GM12878 (cell line): ENCODE results near the gene GSTA4. TPM values are rescaled to one million over a fixed set of nuclear protein-coding genes. Genes with fewer than 3 reads are reported as not detected.

Source experiments
- ATAC-seq: fragments of 200-7000 bp; cut with Tn5 transposase; 3 replicates; pipeline ENCODE4 v1.9.1; 2020; ENCODE audit warnings: mild to moderate bottlenecking, moderate library complexity
- BruUV-seq: library from RNA; stranded (reverse); fragments of 400-500 nt; replicated peaks from 2 replicates; lab custom pipeline; 2021; lab: Mats Ljungman, UMichigan
- CTCF ChIA-PET: fragments of 300-600 bp; sonication (Branson Sonifier 250); formaldehyde crosslinking; extraction: SDS; loops from one replicate; lab custom pipeline; 2021; ENCODE audit warnings: inconsistent platforms; lab: Yijun Ruan, JAX
- POLR2A ChIA-PET: fragments of 350-600 bp; formaldehyde crosslinking; extraction: SDS; loops from one replicate; lab custom pipeline; 2021; ENCODE audit warnings: inconsistent platforms; lab: Charles Lee
- RAD21 ChIA-PET: fragments of 300-600 bp; sonication (Branson Sonifier 250); formaldehyde crosslinking; loops from one replicate; lab custom pipeline; 2023; ENCODE audit warnings: antibody characterized with exemption; ENCODE audit not compliant: unreplicated experiment; lab: Charles Lee
- SMC1A ChIA-PET: fragments of 300-600 bp; sonication (Branson Sonifier 250); formaldehyde crosslinking; loops from one replicate; lab custom pipeline; 2023; ENCODE audit not compliant: unreplicated experiment, uncharacterized antibody; lab: Charles Lee
- DNase-seq: peaks from one replicate; pipeline ENCODE4 v3.0.0-alpha.2; 2011; ENCODE audit warnings: low read depth, low spot score
- FAIRE-seq: peaks from 3 replicates; lab custom pipeline; 2011; peaks lifted over from hg19 to GRCh38; lab: Jason Lieb, UNC
- H2AFZ ChIP-seq: 2 replicates; pipeline ENCODE4 v1.6.0; 2011; ENCODE audit warnings: low read depth, low read length, control low read depth; ENCODE audit not compliant: control insufficient read depth
- H3K27ac ChIP-seq: 2 replicates; pipeline ENCODE4 v1.5.1; 2011; ENCODE audit warnings: control low read depth; ENCODE audit not compliant: control insufficient read depth, insufficient read depth
- H3K27me3 ChIP-seq, 2 experiments: replicated peaks in 1 of 2; 2 replicates each; pipeline versions ENCODE4 v1.6.0 to v1.6.1; 2011; ENCODE audit warnings: low read length in 1 of 2; ENCODE audit not compliant: control insufficient read depth in 2 of 2, insufficient read depth in 2 of 2
- H3K36me3 ChIP-seq, 2 experiments: 2 replicates each; pipeline ENCODE4 v1.5.1; 2011; ENCODE audit warnings: low read length in 1 of 2; ENCODE audit not compliant: control insufficient read depth in 2 of 2, insufficient read depth in 2 of 2
- H3K4me1 ChIP-seq: 2 replicates; pipeline ENCODE4 v1.6.1; 2011; ENCODE audit warnings: mild to moderate bottlenecking, low read length, moderate library complexity, mixed read lengths; ENCODE audit not compliant: control insufficient read depth, insufficient read depth
- H3K4me2 ChIP-seq: 2 replicates; pipeline ENCODE4 v1.6.0; 2011; ENCODE audit warnings: control low read depth; ENCODE audit not compliant: control insufficient read depth, insufficient read depth
- H3K4me3 ChIP-seq: fragments of 200-600 bp; sonication (generic); 2 replicates; pipeline ENCODE4 v1.5.1; 2016
- H3K79me2 ChIP-seq: 2 replicates; pipeline ENCODE4 v1.6.0; 2011; ENCODE audit warnings: low read length; ENCODE audit not compliant: control insufficient read depth, insufficient read depth
- H3K9ac ChIP-seq: 2 replicates; pipeline ENCODE4 v1.8.0; 2011; ENCODE audit warnings: low read length, control low read depth, mixed read lengths; ENCODE audit not compliant: control insufficient read depth, insufficient read depth
- H3K9me3 ChIP-seq: replicated peaks from 3 replicates; pipeline ENCODE4 v1.5.1; 2011; ENCODE audit warnings: mild to moderate bottlenecking, low read length; ENCODE audit not compliant: control insufficient read depth, insufficient read depth
- H4K20me1 ChIP-seq: 2 replicates; pipeline ENCODE4 v1.6.0; 2011; ENCODE audit not compliant: control insufficient read depth, insufficient read depth
- ATF3 ChIP-seq: IDR thresholded peaks from 2 replicates; pipeline ENCODE4 v1.6.1; 2011; ENCODE audit warnings: low read depth, mild to moderate bottlenecking, low read length, moderate library complexity, borderline replicate concordance; ENCODE audit errors: extremely low read depth
- CUX1 ChIP-seq: IDR thresholded peaks from 2 replicates; pipeline ENCODE4 v1.6.1; 2012; ENCODE audit warnings: improper control_type of control experiment, low read depth, low read length; ENCODE audit not compliant: insufficient replicate concordance
- NR2F1 ChIP-seq: fragments of 450-650 bp; conservative IDR thresholded peaks from 2 replicates; pipeline ENCODE4 v1.6.1; 2017; ENCODE audit warnings: mild to moderate bottlenecking
- TCF7 ChIP-seq: IDR thresholded peaks from 2 replicates; pipeline ENCODE4 v1.6.1; 2014; ENCODE audit warnings: antibody characterized with exemption, borderline replicate concordance
- ZNF217 ChIP-seq: fragments of 450-650 bp; IDR thresholded peaks from 2 replicates; pipeline ENCODE4 v1.6.1; 2017; ENCODE audit warnings: antibody characterized with exemption, mild to moderate bottlenecking
- WGBS: methylation state at CpG from one replicate; pipeline ENCODE4 v1.1.6; 2016; ENCODE audit warnings: low lambda C conversion rate; ENCODE audit not compliant: insufficient replicate concordance, insufficient coverage; ENCODE audit errors: missing lambda C conversion rate; 5-methylcytosine and 5-hydroxymethylcytosine counted together
- in situ Hi-C: fragments of 300-500 bp; cut with MboI; formaldehyde crosslinking; loops from 9 replicates; pipeline ENCODE4 v1.14.3; 2018; ENCODE audit warnings: mixed read lengths
- intact Hi-C: fragments of 100-400 bp; cut with micrococcal nuclease; formaldehyde crosslinking; loops from one replicate; pipeline ENCODE4 v1.14.2; 2022; ENCODE audit not compliant: unreplicated experiment
- polyA plus RNA-seq, 11 experiments: library from polyadenylated mRNA; depleted of rRNA in 4 of 11; unstranded in 6 of 11; stranded (reverse) in 5 of 11; fragments of >200 nt; fragmentation: Nextera tagmentation in 4 of 11; fragmentation: Illumina TruSeq in 1 of 11; extraction: Ambion mirVana in 4 of 11; extraction: Trizol in 1 of 11; gene quantifications; 1 replicate in 1 of 11; 2 replicates in 10 of 11; pipeline versions ENCODE4 v1.2.1 to v1.2.3, GENCODE V29; 2011 to 2016; ENCODE audit warnings: inconsistent platforms in 2 of 11, missing spikeins in 2 of 11, low read depth in 1 of 11
- total RNA-seq, 4 experiments: library from RNA; depleted of rRNA in 3 of 4; stranded (reverse); fragments of >200 nt in 3 of 4; fragmentation: Illumina TruSeq in 1 of 4; extraction: Trizol in 1 of 4; gene quantifications; 2 replicates each; pipeline versions ENCODE4 v1.2.1 to v1.2.3, GENCODE V29; 2013 to 2021

GSTA4 gene
- total and polyA plus RNA-seq, 10 of the 15 experiments (the other 5 are each of a cell fraction or from before 2014, with no cell fraction given), result 1.9 to 9.7 (median 4.4) TPM

GRCh38 chr6:52955871-52956270 lies 39.2 kb downstream of the GSTA4 start:
- POLR2A ChIA-PET, result no interaction called here
- Histone ChIP-seq H3K9ac (no peak overlapping the region), H3K27me3 (no peaks in the 10 kb centered on the region), H3K27ac (no peak overlapping the region), H3K36me3 (no peaks in the 10 kb centered on the region), H3K9me3 (no peaks in the 10 kb centered on the region), H3K4me2 (no peak overlapping the region), H4K20me1 (no peaks in the 10 kb centered on the region), H3K79me2 (no peaks in the 10 kb centered on the region), H2AFZ (no peak overlapping the region), H3K4me1 (no peaks in the 10 kb centered on the region), H3K4me3 (no peak overlapping the region)
- ATAC-seq (no peak), FAIRE-seq (no peak), DNase-seq (no peak)
- CTCF ChIA-PET, result no interaction called here
- 34% methylated on average over 7 of the region's 7 CpGs for WGBS
- RAD21 ChIA-PET, result no interaction called here
- in situ Hi-C loops, result no loop called here
- no peak for TF ChIP-seq TCF7
- no peak for TF ChIP-seq ZNF217
- SMC1A ChIA-PET, result no interaction called here
- intact Hi-C loops, result no loop called here
- BruUV-seq, result no TSS peak

- ChIA-PET SMC1A (interaction anchor here (1.3 to 1.4 kb wide), 2 partner anchors 12 to 41 kb away, joined by 3 to 5 read pairs; partner anchors contain the start of gene GSTA4), POLR2A (no interaction called here), RAD21 (no interaction called here), CTCF (interaction anchor here (0.7 kb wide), 1 partner anchor 30 kb away, joined by 3 read pairs; no protein-coding TSS in a partner anchor)
- Histone ChIP-seq H3K27me3 (no peaks in the 10 kb centered on the region), H2AFZ (no peak overlapping the region), H3K4me1 (no peaks in the 10 kb centered on the region), H3K36me3 (no peaks in the 10 kb centered on the region), H3K9ac (no peak overlapping the region), H3K4me2 (no peak overlapping the region), H3K27ac (no peak overlapping the region), H4K20me1 (no peaks in the 10 kb centered on the region), H3K9me3 (no peaks in the 10 kb centered on the region), H3K4me3 (no peak overlapping the region), H3K79me2 (no peaks in the 10 kb centered on the region)
- FAIRE-seq (no peak), DNase-seq (no peak), ATAC-seq (peak; percentile 89)
- intact Hi-C loops (no loop called here), in situ Hi-C loops (no loop called here)
- no TSS peak for BruUV-seq
- WGBS, result 14% methylated on average over 6 of the region's 6 CpGs
- no peak for TF ChIP-seq ATF3
- TF ChIP-seq NR2F1, result peak; percentile 48; the same call in 1 of the 2 replicates
- no peak for TF ChIP-seq CUX1
Measured at GRCh38 chr6:52953911-52954839, 40.9 kb downstream of the GSTA4 start.
